SK-N-SH (cell line): ENCODE data around the gene PIGK. TPM values are rescaled to one million over a fixed set of nuclear protein-coding genes. Genes with fewer than 3 reads are reported as not detected.

ENCODE experiments used
- CTCF ChIA-PET: fragments of 300-600, 350-600 bp; formaldehyde crosslinking; extraction: SDS; loops from one replicate; lab custom pipeline; 2021; lab: Yijun Ruan, JAX
- POLR2A ChIA-PET: fragments of 350-600 bp; sonication (Branson Sonifier 250); formaldehyde crosslinking; extraction: SDS; loops from one replicate; lab custom pipeline; 2020; ENCODE audit warnings: antibody characterized with exemption, inconsistent platforms; lab: Yijun Ruan, JAX
- DNase-seq: peaks from one replicate; pipeline ENCODE4 v3.0.0; 2012
- H2AFZ ChIP-seq: fragments of 200-600 bp; sonication (generic); 2 replicates; pipeline ENCODE4 v1.8.1; 2016; ENCODE audit warnings: antibody characterized with exemption, mild to moderate bottlenecking, low read depth
- H3F3A ChIP-seq: fragments of 200-600 bp; sonication (generic); replicated peaks from 2 replicates; pipeline ENCODE3; 2016; ENCODE audit warnings: antibody characterized with exemption, mild to moderate bottlenecking; ENCODE audit not compliant: insufficient read depth
- H3K27ac ChIP-seq, 2 experiments: fragments of 200-500 bp in 1 of 2; fragments of 200-600 bp in 1 of 2; sonication (Bioruptor generic) in 1 of 2; sonication (generic), shearing (Covaris generic) in 1 of 2; 2 replicates each; pipeline versions ENCODE4 v1.5.1 to v1.6.1; 2014 to 2016; ENCODE audit warnings: low read depth in 2 of 2, inconsistent platforms in 1 of 2, low read length in 1 of 2, mild to moderate bottlenecking in 1 of 2, mixed read lengths in 1 of 2
- H3K27me3 ChIP-seq: fragments of 200-600 bp; sonication (generic), shearing (Covaris generic); 2 replicates; pipeline ENCODE4 v1.6.1; 2016; ENCODE audit warnings: mixed run types; ENCODE audit not compliant: insufficient read depth
- H3K36me3 ChIP-seq, 2 experiments: fragments of 200-500 bp in 1 of 2; fragments of 200-600 bp in 1 of 2; sonication (Bioruptor generic) in 1 of 2; sonication (generic) in 1 of 2; replicated peaks in 1 of 2; 2 replicates each; pipeline versions ENCODE3 to v1.5.1; 2014 to 2016; ENCODE audit warnings: low read length in 1 of 2, mild to moderate bottlenecking in 1 of 2; ENCODE audit not compliant: insufficient read depth in 2 of 2, control insufficient read depth in 1 of 2
- H3K4me1 ChIP-seq, 2 experiments: fragments of 200-500 bp in 1 of 2; fragments of 200-600 bp in 1 of 2; sonication (Bioruptor generic) in 1 of 2; sonication (generic), shearing (Covaris generic) in 1 of 2; 2 replicates each; pipeline versions ENCODE4 v1.5.1 to v1.6.1; 2014 to 2016; ENCODE audit warnings: low read depth in 1 of 2, low read length in 1 of 2, mixed run types in 1 of 2; ENCODE audit not compliant: insufficient read depth in 2 of 2, control insufficient read depth in 1 of 2
- H3K4me2 ChIP-seq: fragments of 200-600 bp; sonication (generic), shearing (Covaris generic); 2 replicates; pipeline ENCODE4 v1.6.1; 2017; ENCODE audit warnings: mixed run types
- H3K4me3 ChIP-seq, 2 experiments: fragments of 200-500 bp in 1 of 2; fragments of 200-600 bp in 1 of 2; sonication (Bioruptor generic) in 1 of 2; sonication (generic), shearing (Covaris generic) in 1 of 2; 2 replicates each; pipeline versions ENCODE4 v1.5.1 to v1.8.1; 2014 to 2016; ENCODE audit warnings: low read depth in 2 of 2, inconsistent platforms in 1 of 2, low read length in 1 of 2, mild to moderate bottlenecking in 1 of 2, mixed read lengths in 1 of 2, moderate library complexity in 1 of 2
- H3K79me2 ChIP-seq: fragments of 200-600 bp; sonication (generic); 2 replicates; pipeline ENCODE4 v1.8.1; 2017; ENCODE audit warnings: mild to moderate bottlenecking; ENCODE audit not compliant: insufficient read depth
- H3K9ac ChIP-seq: fragments of 200-600 bp; sonication (generic); 2 replicates; pipeline ENCODE4 v1.6.1; 2017; ENCODE audit warnings: mixed run types
- H3K9me2 ChIP-seq: fragments of 200-600 bp; sonication (generic); 2 replicates; pipeline ENCODE4 v1.6.1; 2017; ENCODE audit warnings: mixed run types
- H3K9me3 ChIP-seq: fragments of 200-600 bp; sonication (generic); 2 replicates; pipeline ENCODE4 v1.6.1; 2017; ENCODE audit warnings: mixed run types, mild to moderate bottlenecking, moderate library complexity
- H4K20me1 ChIP-seq: fragments of 200-600 bp; sonication (generic); 2 replicates; pipeline ENCODE4 v1.6.1; 2017; ENCODE audit warnings: mild to moderate bottlenecking, mixed run types; ENCODE audit not compliant: insufficient read depth
- CTCF ChIP-seq: fragments of 200-600 bp; sonication (generic); IDR thresholded peaks from 2 replicates; pipeline ENCODE4 v1.6.1; 2017; ENCODE audit warnings: antibody characterized with exemption, mild to moderate bottlenecking, moderate library complexity
- EP300 ChIP-seq, 2 experiments: IDR thresholded peaks; 2 replicates each; pipeline versions ENCODE4 v1.4.0 to v1.6.1; 2012; ENCODE audit warnings: borderline replicate concordance in 1 of 2, low read depth in 1 of 2, low read length in 1 of 2
- FOXM1 ChIP-seq: IDR thresholded peaks from 2 replicates; pipeline ENCODE4 v1.4.0; 2012; ENCODE audit warnings: low read depth, mild to moderate bottlenecking
- MAX ChIP-seq: IDR thresholded peaks from 2 replicates; pipeline ENCODE4 v1.4.0; 2012; ENCODE audit warnings: low read depth
- RAD21 ChIP-seq: IDR thresholded peaks from 2 replicates; pipeline ENCODE4 v1.6.1; 2012; ENCODE audit warnings: mild to moderate bottlenecking, low read length
- REST ChIP-seq: IDR thresholded peaks from 2 replicates; pipeline ENCODE4 v1.6.1; 2012; ENCODE audit warnings: mild to moderate bottlenecking, low read depth, low read length, moderate library complexity
- SIN3A ChIP-seq: IDR thresholded peaks from 2 replicates; pipeline ENCODE4 v1.6.1; 2012; ENCODE audit warnings: low read depth, mild to moderate bottlenecking, low read length, moderate library complexity, borderline replicate concordance
- TAF1 ChIP-seq: IDR thresholded peaks from 2 replicates; pipeline ENCODE4 v1.6.1; 2012; ENCODE audit warnings: low read depth, mild to moderate bottlenecking, low read length, moderate library complexity, borderline replicate concordance
- TCF12 ChIP-seq: IDR thresholded peaks from 2 replicates; pipeline ENCODE4 v1.4.0; 2012
- TEAD4 ChIP-seq: IDR thresholded peaks from 2 replicates; pipeline ENCODE4 v1.4.0; 2012; ENCODE audit warnings: mild to moderate bottlenecking, borderline replicate concordance; ENCODE audit not compliant: insufficient read depth
- USF1 ChIP-seq: IDR thresholded peaks from 2 replicates; pipeline ENCODE4 v1.4.0; 2012; ENCODE audit warnings: low read depth, borderline replicate concordance
- USF2 ChIP-seq: fragments of 150-350 bp; IDR thresholded peaks from 2 replicates; pipeline ENCODE4 v1.6.1; 2017; ENCODE audit warnings: antibody characterized with exemption, low read length, low read depth, borderline replicate concordance
- YY1 ChIP-seq: IDR thresholded peaks from 2 replicates; pipeline ENCODE4 v1.4.0; 2012; ENCODE audit warnings: low read depth, mild to moderate bottlenecking
- ZBTB33 ChIP-seq: IDR thresholded peaks from 2 replicates; pipeline ENCODE4 v1.4.0; 2012; ENCODE audit warnings: low read depth, borderline replicate concordance
- WGBS: methylation state at CpG from one replicate; pipeline ENCODE4 v1.1.6; 2017; ENCODE audit warnings: low lambda C conversion rate; 5-methylcytosine and 5-hydroxymethylcytosine counted together
- polyA plus RNA-seq, 3 experiments: library from polyadenylated mRNA; depleted of rRNA; stranded (reverse); fragments of >200 nt; gene quantifications; 2 replicates each; pipeline ENCODE4 v1.2.3, GENCODE V29; 2012

The PIGK gene
- polyA plus RNA-seq, 1 of the 3 experiments (the other 2 are of a cell fraction), result 11.5 TPM

- TF ChIP-seq FOXM1, result no peak
- TF ChIP-seq USF2, result no peak
- no peak for TF ChIP-seq USF1
- TF ChIP-seq RAD21, result no peak
- no peak for TF ChIP-seq TAF1
- no peak for TF ChIP-seq REST
- TF ChIP-seq YY1, result no peak
- no peak for TF ChIP-seq SIN3A
- no peak for TF ChIP-seq TEAD4
- TF ChIP-seq MAX, result no peak
- no peak for TF ChIP-seq EP300 (IDR thresholded peaks at IDR 0.05; ENCODE audit: borderline replicate concordance in 1 of 2, low read depth in 1 of 2, low read length in 1 of 2)
- TF ChIP-seq TCF12, result no peak
- no peak for TF ChIP-seq CTCF
- TF ChIP-seq ZBTB33, result no peak
- DNase-seq, result no peak
- Histone ChIP-seq H3K4me3 (no peak overlapping the region), H3K4me2 (no peak overlapping the region), H3K79me2 (no peaks in the 10 kb centered on the region), H3K36me3 (no peaks in the 10 kb centered on the region), H3K9me2 (no peaks in the 10 kb centered on the region), H3K9ac (no peak overlapping the region), H3K9me3 (no peaks in the 10 kb centered on the region), H2AFZ (no peak overlapping the region), H3F3A (no peaks in the 10 kb centered on the region), H3K27me3 (no peaks in the 10 kb centered on the region), H3K4me1 (no peaks in the 10 kb centered on the region), H3K27ac (no peak overlapping the region), H4K20me1 (no peaks in the 10 kb centered on the region)
- POLR2A ChIA-PET, result no interaction called here
- 52% methylated on average over 1 of the region's 1 CpG for WGBS
- CTCF ChIA-PET, result no interaction called here
These were observed 44.5 kb upstream of the PIGK start for GRCh38 chr1:77263708-77264107.
